GM12873 (cell line): ENCODE results near the gene SRRM5.

Experiments used
- TF ChIP-seq, protein P1 (sequence below): IDR thresholded peaks from 2 replicates; pipeline ENCODE4 v1.5.1; 2012; ENCODE audit warnings: low read depth, mild to moderate bottlenecking, moderate library complexity, low read length, control low read depth; ENCODE audit not compliant: insufficient read depth; ENCODE audit errors: missing control alignments

The SRRM5 gene

DNA sequence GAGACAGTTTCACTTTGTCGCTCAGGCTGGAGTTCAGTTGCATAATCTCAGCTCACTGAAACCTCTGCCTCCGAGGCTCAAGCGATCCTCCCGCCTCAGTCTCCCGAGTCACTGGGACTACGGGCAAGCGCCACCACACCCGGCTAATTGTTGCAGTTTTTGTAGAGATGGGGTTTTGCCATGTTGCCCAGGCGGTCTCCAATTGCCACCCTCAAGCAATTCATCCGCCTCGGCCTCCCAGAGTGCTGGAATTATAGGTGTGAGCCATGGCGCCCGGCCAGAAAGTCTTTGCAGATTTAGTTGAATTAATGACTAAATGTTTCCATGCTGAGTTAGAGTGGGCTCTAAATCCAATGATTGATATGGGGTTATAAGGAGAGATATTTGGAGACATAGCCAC lies 32.3 kb downstream of the SRRM5 start:
- TF ChIP-seq, protein P1, sequence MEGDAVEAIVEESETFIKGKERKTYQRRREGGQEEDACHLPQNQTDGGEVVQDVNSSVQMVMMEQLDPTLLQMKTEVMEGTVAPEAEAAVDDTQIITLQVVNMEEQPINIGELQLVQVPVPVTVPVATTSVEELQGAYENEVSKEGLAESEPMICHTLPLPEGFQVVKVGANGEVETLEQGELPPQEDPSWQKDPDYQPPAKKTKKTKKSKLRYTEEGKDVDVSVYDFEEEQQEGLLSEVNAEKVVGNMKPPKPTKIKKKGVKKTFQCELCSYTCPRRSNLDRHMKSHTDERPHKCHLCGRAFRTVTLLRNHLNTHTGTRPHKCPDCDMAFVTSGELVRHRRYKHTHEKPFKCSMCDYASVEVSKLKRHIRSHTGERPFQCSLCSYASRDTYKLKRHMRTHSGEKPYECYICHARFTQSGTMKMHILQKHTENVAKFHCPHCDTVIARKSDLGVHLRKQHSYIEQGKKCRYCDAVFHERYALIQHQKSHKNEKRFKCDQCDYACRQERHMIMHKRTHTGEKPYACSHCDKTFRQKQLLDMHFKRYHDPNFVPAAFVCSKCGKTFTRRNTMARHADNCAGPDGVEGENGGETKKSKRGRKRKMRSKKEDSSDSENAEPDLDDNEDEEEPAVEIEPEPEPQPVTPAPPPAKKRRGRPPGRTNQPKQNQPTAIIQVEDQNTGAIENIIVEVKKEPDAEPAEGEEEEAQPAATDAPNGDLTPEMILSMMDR: no peak

DNA sequence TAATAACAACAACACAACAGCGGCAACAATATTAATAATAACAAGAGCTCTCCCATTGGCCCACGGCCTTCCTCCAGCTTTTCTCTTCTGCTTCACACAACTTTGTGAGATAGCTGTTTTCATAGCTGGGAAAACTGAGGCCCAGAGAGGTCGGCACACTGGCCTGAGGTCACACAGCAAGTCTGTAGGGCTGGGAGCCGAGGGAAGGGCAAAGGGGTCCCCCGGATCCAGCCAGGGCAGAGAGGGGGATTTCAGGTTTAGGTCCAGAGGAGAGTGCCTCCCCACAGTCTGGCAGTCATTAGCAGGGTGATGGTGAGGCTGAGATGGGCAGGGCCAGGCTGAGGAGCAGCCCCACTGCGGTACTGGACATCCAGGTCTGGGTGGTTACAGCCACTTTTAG lies 36.7 kb downstream of the SRRM5 start:
- TF ChIP-seq, protein P1: no peak

DNA sequence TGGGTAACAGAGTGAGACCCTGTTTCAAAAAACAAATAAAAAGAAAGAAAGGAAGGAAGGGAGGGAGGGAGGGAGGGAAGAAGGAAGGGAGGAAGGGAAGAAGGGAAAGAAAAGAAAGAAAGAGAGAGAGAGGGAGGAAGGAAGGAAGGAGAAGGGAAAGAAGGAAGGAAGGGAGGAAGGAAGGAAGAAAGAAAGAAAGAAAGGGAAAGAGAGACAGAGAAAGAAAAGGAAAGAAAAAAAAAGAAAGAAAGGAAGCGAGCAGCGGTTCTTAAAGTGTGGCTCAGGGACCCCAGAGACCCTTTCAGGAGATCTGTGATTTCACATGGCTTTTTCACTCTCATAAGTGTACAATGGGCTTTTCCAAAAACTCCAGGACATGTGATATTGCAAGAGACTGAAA lies 37.6 kb downstream of the SRRM5 start:
- TF ChIP-seq, protein P1: no peak

DNA sequence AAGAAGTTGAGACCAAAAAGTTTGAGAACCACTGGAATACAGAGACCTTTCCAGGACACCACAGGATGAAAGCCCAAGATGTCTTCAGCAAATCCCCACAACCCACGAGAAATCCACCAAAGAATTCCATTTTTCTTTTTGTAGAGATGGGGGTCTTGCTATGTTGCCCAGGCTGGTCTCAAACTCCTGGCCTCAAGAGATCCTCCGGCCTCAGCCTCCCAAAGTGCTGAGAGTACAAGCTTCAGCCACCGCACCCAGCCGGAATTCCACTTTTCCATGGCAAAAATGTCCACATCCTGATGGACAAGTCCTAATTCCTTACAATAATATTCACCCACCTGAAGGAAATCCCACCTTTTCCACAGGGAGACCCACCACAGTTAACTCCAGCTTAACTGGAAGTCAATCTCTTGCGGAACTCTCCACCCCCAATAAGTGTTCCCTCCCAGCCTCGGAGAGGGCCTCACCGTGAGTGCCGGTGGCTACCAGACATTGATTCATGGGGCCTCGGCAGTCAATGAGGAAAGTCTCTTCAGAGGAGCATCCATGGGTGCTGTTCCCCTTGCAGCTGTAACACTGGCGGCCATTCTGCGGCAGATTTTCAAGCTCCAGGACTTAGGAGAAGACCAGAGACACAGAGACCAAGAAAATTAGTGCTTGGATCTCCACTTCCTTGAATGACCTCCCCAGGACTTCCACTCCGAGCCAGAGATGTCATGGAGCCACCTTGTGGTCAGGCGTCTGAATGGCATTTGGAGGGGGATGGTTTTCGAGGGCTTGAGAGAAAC lies 40.1 kb downstream of the SRRM5 start:
- TF ChIP-seq, protein P1: peak; percentile 83

DNA sequence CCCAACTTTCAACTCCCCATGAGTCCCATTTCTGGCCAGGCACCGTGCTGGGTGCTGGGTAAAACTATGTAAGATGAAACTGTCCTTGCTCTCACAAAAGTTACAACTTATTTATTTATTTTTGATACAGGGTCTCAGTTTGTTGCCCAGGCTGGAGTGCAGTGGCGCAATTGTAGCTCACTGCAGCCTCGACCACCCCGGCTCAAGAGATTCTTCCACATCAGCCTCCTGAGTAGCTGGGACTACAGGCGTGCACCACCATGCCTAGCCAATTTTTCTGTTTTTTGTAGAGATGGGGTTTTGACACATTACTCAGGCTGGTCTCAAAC lies 40.6 kb downstream of the SRRM5 start:
- TF ChIP-seq, protein P1: no peak

DNA sequence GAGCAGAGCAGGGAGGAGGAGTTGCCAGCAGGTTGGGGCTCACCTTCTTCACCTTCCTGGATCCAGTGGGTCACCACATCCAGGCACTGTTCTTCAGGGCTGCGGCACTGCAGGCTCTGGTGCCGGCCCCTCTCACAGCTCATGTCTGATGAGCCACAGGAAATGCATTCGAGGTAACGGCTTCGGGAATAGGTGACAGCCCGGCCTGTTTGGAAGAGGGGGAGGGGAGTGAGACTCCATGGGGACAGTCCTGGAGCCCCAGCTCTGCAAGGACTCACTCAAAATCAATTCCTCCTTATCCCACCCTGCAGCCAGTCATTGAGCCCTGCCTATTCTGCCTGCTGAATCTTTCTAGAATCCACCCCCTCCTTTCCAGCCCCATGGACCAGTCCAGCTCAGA lies 44.5 kb downstream of the SRRM5 start:
- TF ChIP-seq, protein P1: no peak

DNA sequence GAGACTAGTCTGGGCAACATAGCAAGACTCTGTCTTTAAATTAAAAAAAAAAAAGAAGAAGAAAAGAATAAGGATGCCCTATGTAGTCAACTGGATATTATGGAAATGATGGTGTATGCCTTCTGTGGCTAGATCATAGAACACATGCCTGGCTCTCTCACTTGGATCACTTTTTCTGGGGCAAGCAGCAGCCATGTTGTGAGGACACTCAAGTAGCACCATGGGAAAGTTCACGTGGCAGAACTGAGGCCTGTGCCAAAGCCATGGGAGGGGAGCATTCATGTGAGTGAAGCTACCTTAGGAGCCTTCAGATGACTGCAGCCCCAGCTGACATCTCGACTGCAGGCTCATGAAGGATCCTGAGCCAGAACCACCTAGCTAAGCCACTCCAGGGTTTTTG lies 46.1 kb downstream of the SRRM5 start:
- TF ChIP-seq, protein P1: no peak
